Activated CD8-positive, alpha-beta memory T cell treated with anti-CD3 and anti-CD28 coated beads for 48 hours (primary cell): Measurements from ENCODE around the gene SPATA32.

Experiments used
- DNase-seq, 3 experiments: peaks; one replicate each; pipeline ENCODE4 v3.0.0-alpha.2; 2020; ENCODE audit warnings: low read depth in 2 of 3, low spot score in 2 of 3

Gene SPATA32

DNA sequence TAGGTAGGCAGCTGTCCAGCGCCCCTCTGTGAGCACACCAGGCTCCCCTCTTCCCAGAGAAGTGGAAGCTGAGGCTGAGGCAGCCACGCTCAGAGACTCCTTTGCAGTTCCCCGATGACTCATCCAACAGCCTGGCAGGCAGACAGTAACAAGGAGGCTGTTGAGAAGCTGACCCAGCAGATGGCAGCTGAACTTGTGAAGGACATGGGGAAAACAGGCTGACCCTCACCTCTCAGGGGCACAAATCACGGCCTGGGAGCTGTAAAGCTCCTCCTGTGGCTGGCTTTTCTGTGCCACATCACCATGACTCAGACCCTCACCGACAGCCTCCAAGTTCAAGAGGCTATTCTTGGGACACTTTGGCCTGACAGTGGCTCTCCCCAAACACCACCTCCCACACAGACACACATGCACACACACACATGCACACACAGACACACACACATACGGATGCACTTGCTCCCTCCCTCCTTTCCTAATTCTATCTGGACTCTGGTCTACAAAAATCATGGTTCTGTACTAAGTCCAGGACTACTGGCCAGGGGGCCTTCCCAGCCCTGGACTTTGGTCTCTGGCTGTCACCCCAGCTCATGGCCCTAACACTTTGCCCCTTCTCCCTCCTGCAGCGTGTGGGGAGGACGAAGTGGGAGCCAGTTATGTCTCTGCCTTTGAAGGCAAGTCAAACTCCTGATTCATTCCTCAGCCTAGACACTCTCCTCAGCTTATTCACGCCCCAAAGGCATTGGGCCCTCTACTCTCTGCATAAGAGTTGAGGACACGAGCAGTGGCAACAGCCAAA, 31.7 kb upstream of the SPATA32 start:
- DNase-seq: no peak

DNA sequence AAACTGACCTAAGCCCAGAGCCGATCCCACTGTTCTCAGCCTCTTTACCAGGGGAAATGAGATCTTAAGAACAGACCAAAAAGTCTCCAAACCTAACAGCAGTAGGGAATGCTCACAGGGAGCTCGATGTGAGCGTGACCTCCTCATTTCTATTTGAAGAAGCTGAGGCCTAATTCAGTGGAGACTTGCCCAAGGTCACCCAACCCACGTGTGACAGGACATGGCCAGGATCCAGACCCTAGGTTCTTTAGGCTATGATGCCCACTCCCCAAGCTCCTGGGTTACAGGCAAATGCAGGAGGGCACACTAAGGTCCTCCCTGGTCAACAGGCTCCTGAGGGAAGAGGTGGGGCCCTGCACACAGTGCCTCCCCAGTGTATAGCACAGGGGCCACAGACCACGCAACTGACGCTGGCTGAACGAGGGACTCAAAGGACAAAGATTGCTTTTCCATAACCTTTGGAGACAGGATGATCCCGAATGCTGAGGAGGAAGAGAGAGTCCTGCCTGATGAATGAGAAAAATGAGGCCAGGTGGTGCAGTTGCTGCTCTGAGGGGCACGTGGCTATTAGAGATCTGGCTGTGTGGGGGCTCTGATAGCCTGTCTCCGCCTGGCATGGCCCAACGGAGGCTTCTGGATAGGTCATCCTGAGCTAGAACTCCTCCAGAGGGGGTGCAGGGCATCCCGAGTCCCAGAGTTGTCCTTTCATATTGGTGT, 31.0 kb upstream of the SPATA32 start:
- DNase-seq: no peak

DNA sequence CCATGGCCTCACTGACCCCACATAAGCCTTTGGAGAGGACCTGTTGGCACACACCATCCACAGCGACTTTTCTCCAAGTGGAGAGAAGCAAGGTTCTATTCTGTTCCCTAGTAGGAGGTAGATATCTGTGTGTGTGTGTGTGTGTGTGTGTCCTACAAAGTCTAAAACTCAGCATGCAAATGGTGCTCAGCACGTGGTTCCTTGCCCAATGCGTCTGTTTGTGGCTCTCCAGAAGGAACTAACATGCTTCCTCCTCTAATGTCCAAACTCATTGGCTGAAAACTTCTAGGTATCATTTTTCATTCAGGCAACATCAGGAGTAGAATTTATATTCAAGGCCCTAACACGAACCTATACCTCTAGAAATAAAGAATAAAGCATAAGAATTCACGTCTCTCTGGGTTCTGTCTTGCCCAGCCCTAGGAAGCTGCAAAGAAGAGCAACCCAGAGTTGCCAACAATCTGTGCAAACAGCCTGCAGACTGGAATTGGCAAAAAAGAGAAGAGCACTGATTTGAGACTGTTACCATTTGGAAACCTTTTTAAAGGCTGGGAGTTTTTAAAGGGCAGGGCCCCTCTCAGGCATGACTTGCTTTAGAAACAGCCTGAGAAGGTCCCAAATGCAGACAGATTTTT, 29.4 kb upstream of the SPATA32 start:
- no peak for DNase-seq

DNA sequence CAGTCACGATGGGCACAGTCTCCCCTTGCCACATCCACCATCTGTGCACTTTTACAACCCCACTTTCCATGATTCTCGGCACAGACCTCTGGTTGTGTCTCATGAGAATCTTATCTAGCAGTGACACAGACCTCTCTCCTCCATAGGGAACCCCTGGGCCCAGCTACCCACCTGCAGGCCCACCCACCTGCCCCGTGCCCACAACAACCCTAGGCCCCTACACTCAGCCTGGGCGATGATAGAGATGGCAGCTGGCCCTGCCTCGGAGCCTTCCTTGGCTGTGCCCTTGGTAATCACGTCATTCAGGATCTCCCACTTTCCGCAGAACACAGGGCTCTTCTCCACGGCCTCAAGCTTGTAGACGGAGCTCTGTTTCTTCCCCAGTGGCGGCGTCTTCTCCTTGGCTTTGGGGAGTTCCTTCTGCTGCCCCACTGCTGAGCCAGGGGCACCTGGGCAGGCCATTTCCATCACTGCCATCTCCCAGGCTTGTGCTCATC, 28.4 kb upstream of the SPATA32 start:
- DNase-seq: no peak

DNA sequence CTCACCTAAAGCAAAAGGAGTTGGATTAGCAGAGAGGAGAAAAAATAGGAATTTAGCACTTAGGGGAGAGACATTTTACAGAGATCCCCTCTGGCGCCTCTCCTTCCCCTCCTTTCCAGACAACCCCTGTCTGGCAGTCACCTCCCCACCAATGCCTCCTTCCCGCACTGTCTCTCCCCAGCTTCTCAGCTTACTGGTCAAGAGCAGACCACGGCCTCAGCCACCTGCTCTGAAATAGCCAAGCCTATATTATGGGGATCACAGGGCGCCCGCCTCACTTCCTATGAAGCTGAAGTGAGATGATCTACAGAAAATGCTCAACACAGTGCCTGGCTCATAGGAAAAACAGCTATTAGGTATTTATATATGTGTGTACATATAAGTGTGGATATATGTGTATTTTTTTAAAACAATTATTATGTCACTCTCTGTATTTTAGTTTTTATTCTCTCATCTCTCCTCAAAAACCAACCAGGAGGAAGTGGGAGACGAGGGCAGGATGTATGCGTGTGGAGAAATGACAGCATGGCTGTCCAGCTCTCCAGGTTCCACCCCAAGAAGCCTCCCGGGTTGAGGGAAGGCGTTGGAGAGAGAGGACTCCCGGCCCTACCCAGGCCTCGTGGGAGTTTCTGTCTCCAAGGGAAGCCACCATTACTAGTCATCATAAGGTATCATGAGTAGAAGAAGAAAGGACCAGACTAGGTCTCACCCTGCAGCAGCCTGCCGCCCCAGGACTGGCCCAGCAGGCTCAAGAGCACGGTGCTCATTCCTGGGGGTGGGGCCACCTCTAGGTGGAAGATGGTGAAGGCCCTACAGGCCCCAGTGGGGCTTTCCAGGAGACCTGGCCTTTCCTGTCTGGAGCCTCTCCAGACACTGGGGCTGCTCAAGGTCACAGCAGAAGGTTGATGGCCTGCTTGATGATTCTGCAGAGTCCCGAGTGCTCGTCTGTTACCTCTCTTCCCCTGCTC, 27.7 kb upstream of the SPATA32 start:
- no peak for DNase-seq

DNA sequence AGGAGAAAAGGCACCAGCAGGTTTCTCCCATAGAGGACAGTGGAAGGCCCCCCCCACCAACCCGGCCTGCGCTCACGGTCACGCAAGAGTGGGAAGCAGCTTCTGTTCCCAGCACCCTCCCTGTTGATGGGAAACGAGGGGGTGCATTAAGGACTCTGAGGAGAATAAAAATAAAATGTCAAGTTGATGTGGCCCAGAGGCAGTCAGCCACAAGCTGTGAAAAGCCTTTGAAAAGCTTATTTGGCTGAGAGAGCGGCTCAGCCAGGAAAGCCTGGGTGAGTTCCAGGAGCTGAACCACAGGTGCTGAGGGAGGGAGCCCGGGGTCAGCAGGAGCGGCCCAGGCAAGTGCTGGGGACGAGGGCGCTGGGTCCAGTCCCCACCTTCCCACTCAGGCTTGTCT, 26.9 kb upstream of the SPATA32 start:
- DNase-seq: no peak

DNA sequence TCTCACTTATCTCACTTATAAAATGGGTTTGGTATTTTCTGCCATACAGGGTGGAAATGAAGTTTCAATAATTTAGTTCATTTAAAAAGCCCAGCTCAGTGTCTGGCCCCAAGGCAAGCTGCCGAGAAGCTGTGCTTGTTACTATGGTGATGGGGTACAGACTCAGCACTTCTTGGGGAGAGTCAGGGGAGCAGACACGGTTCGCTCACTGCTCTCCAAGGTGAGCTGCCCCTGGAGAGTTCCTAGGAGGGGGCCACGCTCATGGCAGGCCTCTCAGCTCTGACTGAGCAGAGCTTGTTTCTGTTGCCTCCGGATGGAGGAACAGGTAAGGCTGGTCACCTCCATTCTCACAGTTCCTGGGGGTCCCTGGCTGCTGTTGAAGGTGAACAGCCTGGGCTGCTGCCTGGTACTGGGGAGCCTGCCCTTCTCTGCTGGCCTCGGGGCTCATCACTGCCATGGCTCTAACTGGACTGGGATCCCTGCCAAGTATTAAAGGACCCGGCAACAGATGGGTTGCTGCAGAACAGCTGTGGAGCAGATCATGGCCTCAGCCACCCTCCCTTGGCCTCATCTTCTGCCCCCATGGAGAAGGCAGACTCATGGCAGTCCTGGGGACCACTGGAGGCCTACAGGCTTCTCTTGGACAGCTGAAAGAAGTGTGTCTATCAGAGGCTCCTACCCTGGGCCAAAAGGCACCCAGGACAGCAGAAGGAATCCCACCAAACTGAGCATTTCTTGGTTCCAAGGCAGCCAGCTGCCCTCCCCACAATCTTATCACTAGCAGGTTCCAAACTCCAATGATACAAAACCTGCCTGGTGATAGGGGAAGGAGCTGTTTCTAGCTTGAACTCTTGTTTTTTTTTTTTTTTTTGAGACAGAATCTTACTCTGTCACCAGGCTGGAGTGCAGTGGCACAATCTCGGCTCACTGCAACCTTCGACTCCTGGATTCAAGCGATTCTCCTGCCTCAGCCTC, 25.9 kb upstream of the SPATA32 start:
- DNase-seq: no peak

DNA sequence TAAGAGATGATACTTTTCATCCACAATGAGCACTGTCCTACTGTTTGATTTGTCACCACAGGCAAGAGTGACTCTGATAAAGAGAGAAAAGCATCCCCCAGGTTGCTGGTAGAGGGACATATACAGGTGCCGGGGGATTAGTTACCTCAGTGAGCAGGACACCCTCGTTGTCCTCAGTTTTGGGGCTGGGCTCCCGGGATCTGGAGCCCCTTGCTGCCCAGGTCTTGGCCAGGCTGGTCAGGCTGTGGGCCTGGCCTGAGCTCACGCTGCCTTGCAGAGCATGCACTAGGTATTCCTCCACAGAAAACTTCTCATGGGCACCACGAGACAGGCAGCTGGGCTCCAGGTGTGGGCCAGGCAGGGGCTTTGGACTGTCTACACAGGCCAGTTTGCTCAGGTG, 24.4 kb upstream of the SPATA32 start:
- DNase-seq: no peak

DNA sequence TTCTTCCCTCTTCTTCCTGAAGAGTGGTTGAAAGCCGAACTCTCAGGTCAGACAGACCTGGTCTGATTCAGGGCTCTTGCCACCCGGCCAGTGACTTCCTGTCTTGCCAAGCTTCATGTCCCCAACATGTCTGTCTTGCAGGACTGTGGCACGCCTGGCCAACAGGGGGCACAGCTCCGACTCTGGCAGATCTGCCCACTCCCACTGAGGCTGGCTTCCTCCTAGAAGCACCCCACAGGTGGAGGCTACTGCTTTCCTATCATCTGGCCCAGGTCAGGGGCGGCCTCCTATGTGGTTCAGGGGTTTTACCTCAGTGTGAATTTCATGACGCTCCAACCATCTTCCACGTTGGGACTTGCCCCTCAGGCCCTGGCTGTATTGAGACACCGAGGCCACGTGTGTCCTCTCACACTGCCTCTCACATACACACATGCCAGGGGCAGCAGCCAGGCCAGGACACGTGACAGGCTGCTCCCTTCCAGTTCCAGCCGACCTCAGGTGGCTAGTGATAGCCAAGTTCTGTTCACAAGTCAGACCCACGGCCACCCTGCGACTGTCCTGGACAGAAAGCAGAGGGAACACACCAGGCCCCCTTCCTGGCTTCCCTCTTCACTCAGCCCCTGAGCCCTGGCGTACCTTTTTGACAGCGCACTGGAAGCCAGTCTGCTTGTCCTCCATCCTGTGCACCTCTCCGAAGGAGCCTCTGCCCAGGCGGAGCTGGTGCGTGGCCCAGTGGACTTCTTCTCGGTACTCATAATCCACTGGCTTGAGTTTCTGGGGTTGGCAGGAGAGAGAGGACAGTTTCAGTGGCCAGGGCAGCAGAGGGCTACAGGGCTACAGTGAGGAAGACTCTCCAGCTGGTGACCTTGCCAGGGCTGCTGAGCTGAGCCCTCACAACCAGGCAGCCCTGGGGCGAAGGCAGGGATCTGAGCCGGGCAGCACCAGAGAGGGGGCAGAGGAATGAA, 22.6 kb upstream of the SPATA32 start:
- DNase-seq: no peak

DNA sequence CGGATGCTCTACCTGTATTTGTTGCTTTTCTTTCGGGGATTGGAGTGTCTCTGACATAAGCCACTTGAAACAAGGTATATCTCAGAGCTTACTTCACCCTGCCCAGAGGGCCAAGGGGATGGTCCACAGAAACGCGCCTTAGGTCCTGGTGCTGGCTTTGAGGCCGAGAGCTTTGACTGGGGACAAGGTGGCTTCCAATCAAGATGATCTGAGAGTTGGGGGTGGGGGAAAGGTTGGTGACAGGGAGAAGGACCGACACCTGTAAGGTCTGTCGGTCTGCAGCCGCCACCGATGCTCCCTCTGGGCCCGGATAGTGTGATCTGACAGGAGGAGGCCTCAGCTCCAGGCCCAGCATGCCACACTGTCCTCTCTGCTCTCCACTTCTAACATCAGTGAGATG, 21.8 kb upstream of the SPATA32 start:
- no peak for DNase-seq

DNA sequence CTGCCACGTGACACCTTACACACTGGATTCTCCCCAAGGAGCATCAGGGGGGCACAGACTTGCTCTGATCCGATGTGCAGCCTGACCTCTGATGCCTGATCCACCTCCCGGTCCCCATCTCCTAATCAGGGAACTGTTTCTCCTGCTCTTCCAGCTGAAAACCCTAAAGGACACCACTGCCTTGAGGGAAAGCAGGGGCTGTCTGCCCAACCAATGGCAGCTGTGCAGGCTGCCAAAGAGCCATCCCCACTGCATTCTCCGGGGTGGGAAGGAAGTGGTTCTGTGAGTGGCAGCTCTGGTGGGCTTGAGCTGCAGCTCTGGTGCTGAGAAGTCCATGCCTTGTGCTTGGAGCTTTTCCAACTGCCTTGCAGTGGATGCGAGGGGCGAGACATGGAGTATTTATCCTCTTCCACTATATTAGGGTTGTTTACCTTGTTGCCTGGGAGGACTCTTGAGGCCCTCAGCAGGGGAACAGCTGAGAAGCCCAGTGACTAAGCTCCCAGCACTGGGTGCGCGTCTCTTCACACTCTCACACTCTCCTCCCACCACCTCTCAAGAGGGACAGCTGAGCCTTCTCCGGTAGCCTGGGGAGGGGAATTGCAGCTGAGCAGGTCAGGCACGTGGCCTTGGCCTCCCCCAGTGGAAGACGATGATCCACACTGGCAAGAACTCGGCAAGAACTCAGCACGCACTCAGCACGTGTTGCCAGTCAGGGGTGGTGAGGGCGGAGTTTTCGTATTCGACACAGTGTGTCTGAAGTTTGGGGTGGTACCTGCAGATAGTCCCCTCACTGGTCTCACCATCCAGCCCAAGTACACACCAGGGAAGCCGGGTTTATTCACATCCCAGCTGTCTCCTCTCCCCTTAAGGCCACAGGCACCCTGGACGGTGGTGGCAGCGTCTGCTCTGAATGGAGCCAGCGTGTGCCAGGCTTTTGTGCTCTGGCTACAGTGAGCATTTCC, 21.1 kb upstream of the SPATA32 start:
- DNase-seq: no peak

DNA sequence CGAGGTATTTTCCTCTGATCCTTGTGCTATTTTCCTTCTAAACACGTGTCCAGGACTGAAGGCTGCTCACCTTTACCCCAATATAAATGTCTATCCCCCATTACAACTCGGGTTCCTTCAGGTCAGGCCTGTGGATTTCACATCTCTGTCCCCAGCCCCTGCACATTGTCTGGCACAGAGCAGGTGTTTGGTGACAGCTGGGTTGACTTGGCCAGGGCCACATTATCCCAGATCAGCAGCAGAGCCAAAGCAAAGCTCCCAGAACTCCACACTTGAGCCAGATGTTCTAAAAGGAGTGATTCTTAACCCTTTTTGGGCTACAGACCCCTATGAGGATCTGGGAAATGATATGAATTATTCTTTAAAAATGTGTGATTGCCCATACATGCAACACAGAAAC, 18.0 kb upstream of the SPATA32 start:
- no peak for DNase-seq

DNA sequence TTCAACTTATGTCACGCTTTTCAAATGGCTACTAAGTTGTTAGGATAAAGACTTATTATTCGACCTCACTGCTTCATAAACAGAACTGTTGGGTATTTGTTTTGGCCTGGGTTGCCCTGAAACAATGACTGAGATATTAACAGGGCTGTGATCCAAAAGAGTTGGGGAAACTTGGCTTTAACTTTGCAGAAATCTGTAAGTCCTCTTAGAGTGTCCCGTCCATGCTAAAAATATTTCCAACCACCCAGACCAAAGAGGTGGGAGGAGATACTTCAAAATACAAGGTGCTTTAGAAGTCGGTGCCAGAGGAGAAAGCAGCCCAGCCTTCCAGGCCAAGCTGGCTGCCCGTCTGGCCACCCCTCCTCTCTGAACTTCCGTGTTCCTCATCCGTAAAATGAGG, 16.1 kb upstream of the SPATA32 start:
- no peak for DNase-seq

DNA sequence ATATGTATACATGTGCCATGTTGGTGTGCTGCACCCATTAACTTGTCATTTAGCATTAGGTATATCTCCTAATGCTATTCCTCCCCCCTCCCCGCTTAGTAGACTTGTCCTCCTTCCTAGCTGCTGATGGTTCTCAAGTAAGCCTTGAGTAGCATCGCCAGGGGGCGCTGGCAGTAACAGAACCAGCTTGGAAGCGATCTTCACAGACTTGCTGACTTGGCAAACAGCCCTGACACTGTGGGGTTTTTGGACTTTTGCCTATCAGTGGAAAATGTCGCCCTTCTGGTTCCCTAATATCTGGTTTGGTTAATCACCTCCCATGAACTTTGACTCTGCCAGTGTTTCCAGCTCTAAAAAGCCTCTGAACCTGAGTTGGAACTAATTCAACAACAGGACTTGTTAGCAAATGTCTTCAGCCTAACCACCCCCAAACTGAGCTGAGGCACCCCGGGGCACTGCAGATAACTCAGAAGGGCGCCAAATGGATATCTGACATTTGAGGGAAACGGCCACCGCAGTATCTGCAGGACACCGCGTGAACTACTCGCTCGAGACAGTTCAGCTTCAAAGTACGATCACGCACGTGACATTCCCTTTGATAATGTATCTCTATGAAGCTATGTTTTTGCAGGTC, 15.4 kb upstream of the SPATA32 start:
- peak; percentile 65 to 78 (median 65) for DNase-seq

DNA sequence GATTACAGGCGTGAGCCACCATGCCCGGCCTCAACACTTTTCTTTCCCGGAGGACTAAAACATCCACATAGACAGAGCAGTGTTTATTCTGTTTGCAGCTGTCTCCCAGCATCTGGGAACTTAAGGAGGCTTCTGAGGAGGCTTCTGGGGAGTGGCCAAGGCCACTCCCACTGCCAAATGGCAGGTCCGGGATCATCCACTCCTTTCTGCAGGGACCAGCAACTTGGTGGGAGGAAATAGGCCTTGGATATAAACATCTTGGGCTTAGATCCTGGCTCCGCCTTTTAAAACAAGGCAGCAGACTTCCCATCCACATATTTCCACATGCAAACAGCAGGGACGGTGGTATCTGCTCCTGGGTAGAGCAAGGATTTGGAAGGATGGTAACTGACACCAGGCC, 14.1 kb upstream of the SPATA32 start:
- no peak for DNase-seq

DNA sequence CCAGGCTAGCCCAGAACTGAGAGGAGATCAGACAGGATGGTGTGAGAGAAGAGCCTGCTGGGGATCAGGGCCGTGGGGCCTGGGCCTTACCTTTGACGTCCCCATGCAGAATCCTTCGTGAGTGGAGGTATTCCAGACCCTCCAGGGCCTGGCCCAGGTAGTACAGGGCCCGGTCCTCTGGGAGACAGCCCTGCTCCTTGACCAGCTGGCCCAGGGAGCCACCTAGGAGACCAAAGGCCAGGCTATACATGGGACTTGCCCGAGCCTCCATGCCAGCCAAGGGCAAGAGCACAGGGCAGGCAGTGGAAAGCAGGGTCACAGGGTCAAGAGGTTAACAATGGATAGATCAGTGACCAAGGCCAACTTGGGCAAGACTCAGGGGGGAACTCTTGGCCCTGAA, 12.1 kb upstream of the SPATA32 start:
- no peak for DNase-seq

DNA sequence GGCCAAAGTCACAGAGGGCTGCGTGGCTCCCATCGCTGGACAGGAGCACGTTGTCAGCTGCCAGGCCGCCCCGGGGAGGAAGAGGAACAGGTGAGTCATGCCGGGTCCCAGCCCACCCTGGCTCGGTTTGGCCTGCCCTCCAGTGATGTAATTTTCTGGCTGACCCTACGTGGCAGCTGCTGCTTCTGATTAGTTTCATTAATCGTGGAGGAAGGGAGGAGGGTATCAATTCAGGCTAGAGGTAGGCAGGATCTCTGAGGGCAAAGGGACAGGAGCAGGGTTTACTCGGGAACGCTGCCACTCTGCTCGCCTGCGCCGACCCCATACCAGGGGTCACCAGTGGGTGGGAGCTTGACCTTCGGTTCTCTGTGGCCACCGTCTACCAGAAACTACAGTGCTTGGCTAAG, 11.7 kb upstream of the SPATA32 start:
- DNase-seq: no peak
